Activated CD4-positive, alpha-beta T cell treated with anti-CD3 and anti-CD28 coated beads, Interleukin-2, amount 50 U/mL, for 4 hours (primary cell): Measurements from ENCODE around the gene CCDC85C.

ENCODE experiments used
- DNase-seq, 2 experiments: peaks; one replicate each; pipeline ENCODE4 v3.0.0-alpha.2; 2020

CCDC85C gene

DNA sequence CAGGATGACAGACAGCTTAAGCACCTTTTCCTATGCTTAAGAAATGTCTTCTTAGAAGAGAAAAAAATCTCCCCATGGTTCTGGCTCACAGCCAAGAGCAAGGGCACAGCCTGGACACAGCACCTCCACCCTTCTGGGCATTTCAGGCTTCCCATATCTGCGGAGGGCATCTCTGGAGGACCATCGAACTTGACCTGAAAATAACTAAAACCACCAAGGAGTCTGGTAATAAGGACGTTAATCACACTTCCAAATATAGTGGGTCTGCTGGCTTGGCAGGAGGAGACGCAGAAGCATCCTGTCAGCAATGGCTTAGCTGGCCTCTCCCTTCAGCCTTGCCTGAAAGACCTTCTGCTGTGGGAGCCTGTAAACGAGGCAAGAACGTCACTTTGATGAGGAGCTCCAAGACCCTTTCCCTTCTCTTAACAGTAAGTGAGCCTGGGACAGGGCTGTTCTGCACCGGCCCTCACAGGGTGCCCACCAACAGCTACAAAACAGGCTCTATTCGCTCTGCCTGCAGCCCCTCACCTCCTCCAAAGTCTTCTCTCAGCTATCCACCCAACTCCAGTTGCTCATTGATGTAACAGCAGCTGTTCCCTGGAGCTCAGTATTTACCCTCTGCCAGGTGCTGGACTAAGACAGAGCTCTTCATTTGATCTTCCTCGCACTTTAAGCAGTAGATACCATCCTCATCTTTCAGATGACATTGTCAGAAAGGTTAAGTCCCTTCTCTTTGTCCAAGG lies 136.5 kb downstream of the CCDC85C start:
- no peak for DNase-seq

DNA sequence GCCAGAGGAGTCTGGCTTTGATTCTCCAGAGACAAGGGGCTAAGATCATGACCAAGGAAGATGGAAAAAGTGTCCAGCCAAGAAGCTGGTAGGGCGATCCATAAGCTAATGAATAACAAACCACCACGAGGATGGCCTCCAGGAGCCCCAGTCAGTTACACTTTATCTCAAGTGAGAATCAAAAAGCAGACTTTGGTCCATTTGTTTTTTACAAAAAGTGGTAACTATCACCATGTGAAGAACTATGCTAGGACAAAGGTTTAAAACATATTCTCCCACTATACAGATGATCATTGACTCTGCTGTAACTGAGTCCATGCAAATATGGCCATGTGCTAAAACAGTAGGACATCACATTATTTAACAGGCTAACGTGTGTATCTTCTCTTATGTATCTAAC lies 137.2 kb downstream of the CCDC85C start:
- no peak for DNase-seq

DNA sequence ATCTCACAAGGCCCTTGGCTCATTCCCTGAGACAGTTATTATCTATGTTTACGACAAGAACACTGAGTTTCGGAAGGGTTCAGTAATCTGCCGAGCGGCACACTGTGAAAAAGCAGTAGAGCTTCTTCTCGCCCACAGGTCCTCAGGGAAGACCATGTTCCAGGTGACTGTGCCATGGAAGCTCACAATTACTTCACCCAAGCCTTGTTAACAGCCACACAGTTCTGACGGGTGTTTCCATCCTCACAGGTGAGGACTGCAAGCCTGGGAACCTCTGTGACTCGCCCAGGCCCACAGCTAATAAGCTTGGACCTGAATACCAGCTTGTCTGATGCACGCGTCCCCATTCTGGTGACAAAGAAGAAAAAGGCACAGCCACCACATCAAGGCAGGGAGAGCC lies 138.7 kb downstream of the CCDC85C start:
- DNase-seq = no peak

DNA sequence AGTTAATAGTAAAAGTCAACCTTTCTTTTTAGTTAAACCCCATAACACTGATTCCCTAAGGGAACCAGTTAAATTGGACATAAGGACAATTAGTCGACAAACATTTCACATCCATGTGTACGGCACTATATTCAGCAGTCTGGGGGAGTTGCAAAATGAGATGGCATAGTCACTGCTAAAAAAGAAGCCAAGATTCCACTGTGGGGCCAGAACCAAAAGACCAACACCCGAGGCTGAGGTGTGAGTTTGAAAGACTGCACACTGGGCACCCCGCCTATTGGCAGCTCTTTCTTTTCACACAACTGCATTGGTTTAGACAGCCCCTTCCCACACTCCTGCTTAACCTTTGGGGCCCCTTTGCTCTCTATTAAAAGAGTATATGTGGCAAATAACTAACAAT lies 140.0 kb downstream of the CCDC85C start:
- no peak for DNase-seq

DNA sequence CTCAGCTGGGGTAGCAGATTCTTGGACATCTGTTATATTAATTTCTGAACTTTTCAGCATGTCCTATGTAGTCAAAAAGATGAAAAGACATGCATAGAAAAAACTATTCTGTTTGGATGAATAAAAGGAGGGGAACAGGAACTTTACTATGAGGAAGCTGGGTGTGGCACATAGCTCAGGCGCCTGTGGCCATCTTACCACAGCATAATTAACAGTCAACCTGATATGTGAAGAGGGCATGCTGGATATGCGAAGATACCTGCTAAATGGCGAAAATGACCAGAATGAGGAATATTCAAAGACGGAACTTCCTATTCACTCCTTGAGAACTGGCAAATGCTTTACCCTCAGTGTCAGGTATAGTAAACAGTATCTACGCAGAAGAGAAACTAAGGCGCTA lies 141.8 kb downstream of the CCDC85C start:
- DNase-seq = no peak

DNA sequence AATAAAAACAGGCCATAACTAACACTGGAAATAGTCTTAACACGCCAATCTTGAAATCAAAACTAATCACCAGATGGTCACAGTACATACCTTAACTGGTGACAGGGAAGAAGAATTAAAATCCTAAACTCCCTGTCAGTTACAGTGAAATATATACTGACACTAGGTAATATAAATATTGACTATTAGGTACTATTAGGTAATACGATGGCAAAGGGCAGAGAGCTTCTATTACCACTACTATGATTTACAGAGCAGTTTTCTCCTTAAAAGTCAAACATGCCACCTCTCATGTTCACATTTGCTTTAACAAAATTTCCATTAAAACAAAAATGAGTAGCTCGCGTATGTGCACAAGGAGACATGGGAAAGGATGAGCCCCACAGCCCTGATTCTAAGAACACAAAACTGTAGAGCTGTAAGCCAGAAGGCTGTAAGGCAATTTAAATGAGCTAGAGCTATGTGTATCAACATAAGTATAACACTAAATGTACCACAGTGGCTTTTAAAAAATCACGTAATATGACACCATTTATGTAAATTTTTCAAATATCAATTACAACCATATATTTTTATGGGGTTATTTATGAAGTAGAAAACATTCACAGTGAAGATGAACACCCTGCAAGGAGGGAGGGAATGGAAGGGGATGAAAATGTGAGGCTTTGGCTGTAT lies 142.5 kb downstream of the CCDC85C start:
- DNase-seq = no peak

DNA sequence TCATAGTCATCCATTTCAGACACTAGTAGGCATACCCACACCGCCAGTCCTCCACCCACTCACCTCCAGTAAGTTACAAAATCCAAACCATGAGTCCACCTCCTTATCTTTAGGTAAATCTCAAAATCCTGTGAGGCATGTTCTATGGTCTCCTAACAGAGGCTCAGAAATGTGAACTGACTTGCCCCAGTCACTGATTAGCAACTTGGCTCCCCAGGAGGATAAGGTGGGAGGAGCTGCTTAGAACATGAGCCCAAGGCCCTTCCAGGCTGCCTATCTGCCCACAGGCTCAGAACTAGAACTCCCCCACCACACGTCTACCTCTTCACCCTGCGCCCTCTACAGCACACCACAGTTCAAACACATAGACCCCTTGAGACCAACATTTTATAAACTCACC lies 143.2 kb downstream of the CCDC85C start:
- DNase-seq = no peak

DNA sequence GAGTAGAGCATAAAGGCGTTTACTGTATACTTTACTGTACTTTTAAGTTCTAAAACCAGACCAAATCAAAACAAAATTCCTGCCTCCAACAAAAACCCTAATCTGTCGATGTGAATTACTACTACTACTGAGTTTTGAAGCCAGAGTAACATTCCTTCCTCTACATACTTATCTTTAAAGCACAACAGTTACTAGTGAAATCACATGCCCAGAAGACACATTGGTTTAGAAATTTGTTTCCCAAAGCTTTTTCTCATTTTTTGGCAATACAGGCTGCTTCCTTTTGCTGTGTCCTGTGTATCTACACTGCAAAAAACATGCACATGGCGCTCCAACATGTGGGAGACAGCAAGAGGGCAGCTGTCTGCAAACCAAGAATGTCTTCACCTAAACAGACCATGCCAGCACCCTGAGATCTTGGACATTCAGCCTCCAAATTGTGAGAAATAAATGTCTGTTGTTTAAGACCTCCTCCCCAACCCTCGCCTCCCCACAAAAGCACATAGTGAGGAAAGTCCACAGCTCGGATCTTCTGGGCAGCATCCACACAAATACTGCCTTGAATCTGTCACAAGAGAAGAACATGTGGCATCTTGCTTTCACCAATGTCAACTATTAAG lies 144.4 kb downstream of the CCDC85C start:
- DNase-seq = no peak

DNA sequence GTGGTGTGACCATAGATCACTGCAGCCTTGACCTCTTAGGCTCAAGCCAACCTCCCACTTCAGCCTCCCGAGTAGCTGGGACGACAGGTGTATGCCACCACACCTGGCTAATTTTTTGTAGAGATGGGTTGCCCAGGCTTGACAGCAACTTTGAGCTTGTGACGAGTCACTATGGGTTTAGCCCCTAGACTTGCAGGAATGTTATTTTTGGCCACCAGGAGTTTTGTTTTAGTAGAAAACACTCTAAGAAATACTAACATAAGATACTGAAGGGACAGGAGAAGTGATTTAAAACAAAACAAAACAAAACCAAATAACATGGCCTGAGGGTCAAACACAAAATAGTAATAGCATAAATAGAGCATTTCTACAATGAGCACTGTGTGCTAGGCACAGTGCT lies 149.8 kb downstream of the CCDC85C start:
- DNase-seq = no peak

DNA sequence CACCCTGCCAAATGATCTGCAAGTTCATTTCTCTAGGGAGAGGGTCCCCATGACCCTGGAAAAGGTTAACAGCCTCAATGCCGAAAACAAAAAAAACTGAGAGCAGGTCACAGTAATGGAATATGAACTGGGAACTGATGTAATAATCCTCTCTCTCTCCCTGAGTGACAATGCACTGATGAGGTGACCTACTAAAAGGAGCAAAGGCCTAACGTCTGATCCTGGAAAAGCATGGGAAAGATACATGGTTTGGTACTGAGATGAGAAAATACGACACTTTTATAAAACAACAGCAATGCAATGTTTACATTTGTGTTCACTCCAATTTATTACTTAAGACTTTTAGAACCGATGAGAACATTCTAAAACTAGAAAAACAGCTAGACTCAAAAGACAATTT lies 151.0 kb downstream of the CCDC85C start:
- no peak for DNase-seq

DNA sequence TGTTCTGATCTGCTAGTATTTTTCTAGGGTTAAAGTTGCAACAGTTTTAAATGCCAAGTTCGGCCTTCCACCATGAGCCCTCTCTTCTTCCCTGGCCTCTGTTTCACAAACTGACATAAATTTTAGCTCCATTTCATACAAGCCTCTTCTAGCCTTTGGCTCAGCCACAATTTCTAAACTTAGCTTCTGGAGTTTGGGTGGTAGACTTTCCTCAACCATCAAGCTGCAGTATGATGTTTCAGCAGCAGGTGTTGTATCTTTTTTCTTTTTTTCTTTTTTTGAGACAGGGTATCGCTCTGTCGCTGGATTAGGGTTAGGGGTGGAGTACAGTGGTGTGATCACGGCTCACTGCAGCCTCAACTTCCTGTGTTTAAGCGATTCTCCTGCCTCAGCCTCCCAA lies 152.8 kb downstream of the CCDC85C start:
- no peak for DNase-seq

DNA sequence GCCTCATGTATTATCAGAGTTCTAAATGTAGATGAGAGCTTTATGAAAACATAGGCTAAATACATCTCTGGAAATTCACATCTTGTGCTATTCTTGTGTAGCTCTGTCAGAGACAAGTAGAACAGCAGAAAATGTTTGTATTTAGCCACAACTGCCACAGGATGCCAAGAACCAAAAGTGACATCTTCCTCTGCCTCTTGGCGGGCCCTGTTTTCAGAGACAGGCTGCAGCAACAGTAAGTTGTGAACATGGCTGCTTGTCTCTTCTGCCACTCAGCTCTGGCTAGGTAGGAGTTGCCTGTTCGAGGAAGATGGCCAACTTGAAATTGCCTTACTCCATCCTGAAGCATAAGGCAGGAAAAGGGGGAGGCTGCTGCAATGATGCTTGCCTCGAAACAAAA lies 153.7 kb downstream of the CCDC85C start:
- DNase-seq = no peak
